Measurements from ENCODE around the gene TACC2. TPM values are rescaled to one million over a fixed set of nuclear protein-coding genes. Genes with fewer than 3 reads are reported as not detected.
A peak's percentile ranks its signal among the peaks of the same experiment; 100 is the strongest.

Gene TACC2
- total and polyA plus RNA-seq, 2 experiments from 2014 or later, result 30.8 to 35.9 TPM

- Histone ChIP-seq H3F3A (replicated peaks; ENCODE audit: low read depth) (no peaks in the 10 kb centered on the region), H3K36me3 (ENCODE audit: insufficient read depth) (no peaks in the 10 kb centered on the region), H3K4me1 (ENCODE audit: insufficient read depth) (peaks cover 85% of the 10 kb centered on the region), H4K20me1 (replicated peaks; ENCODE audit: insufficient read depth) (peaks cover 44% of the 10 kb centered on the region), H3K27ac (ENCODE audit: low read depth) (peak overlapping the region; percentile 47; the same call in 1 of the 2 replicates), H3K4me3 (no peak overlapping the region), H3K4me2 (peak overlapping the region; percentile 39), H3K9me2 (ENCODE audit: insufficient read depth) (no peaks in the 10 kb centered on the region), H2AFZ (no peak overlapping the region), H3K79me2 (replicated peaks; ENCODE audit: insufficient read depth) (peaks cover 99% of the 10 kb centered on the region), H3K27me3 (ENCODE audit: insufficient read depth) (no peaks in the 10 kb centered on the region)
- peak; percentile 52 for DNase-seq (ENCODE audit: low spot score)
- no peak for TF ChIP-seq ZNF331 (CRISPR knock-in tag; IDR thresholded peaks at IDR 0.05; ENCODE audit: low read depth)
- TF ChIP-seq STAT1 (IDR thresholded peaks at IDR 0.05; ENCODE audit: unreplicated experiment), result no peak
- TF ChIP-seq JUNB (IDR thresholded peaks at IDR 0.05; ENCODE audit: unreplicated experiment), result peak; percentile 47
- no peak for TF ChIP-seq NANOG (IDR thresholded peaks at IDR 0.05; ENCODE audit: borderline replicate concordance)
- peak overlapping the region; percentile 30; the same call in 2 of the 3 replicates for H3K4me3 Mint-ChIP-seq
- H3K27me3 Mint-ChIP-seq (ENCODE audit: insufficient read depth, low read depth, poor library complexity), result peaks cover 13% of the 10 kb centered on the region
- peak overlapping the region; percentile 88 for H3K27ac Mint-ChIP-seq
- no peaks in the 10 kb centered on the region for H3K9me3 Mint-ChIP-seq
- ATAC-seq, result peak; percentile 56
- peaks cover 85% of the 10 kb centered on the region for H3K4me1 Mint-ChIP-seq
- H3K36me3 Mint-ChIP-seq (ENCODE audit: low read depth), result peaks cover 16% of the 10 kb centered on the region
Measured at GRCh38 chr10:122170802-122171201, 181.8 kb downstream of the TACC2 start.

GRCh38 chr10:122171302-122172075 is 182.5 kb downstream of the TACC2 start:
- ATAC-seq, result peak; percentile 27
- no peak for TF ChIP-seq CTCF (conservative IDR thresholded peaks at IDR 0.05; ENCODE audit: low read depth in 2 of 2)
- no peak for TF ChIP-seq EZH2 (IDR thresholded peaks at IDR 0.05; ENCODE audit: low read depth, unreplicated experiment)
- no peak for TF ChIP-seq ZNF331 (CRISPR knock-in tag; IDR thresholded peaks at IDR 0.05; ENCODE audit: low read depth)
- no peak for TF ChIP-seq STAT1 (IDR thresholded peaks at IDR 0.05; ENCODE audit: unreplicated experiment)
- no peak for TF ChIP-seq CREB1 (CRISPR knock-in tag; IDR thresholded peaks at IDR 0.05; ENCODE audit: low read depth)
- no peak for TF ChIP-seq JUNB (IDR thresholded peaks at IDR 0.05; ENCODE audit: unreplicated experiment)
- TF ChIP-seq NANOG (IDR thresholded peaks at IDR 0.05; ENCODE audit: borderline replicate concordance), result no peak
- no peak for TF ChIP-seq REST (IDR thresholded peaks at IDR 0.05; ENCODE audit: unreplicated experiment)
- TF ChIP-seq EZH2phosphoT487 (IDR thresholded peaks at IDR 0.05; ENCODE audit: unreplicated experiment), result no peak

More at GRCh38 chr10:122171302-122172075, 182.5 kb downstream of the TACC2 start:
- H2AFZ ChIP-seq, result no peak overlapping the region
- peak; percentile 33 for DNase-seq (ENCODE audit: low spot score)
- Mint-ChIP-seq H3K9me3 (no peaks in the 10 kb centered on the region), H3K4me1 (peaks cover 82% of the 10 kb centered on the region), H3K4me3 (no peak overlapping the region), H3K27me3 (ENCODE audit: insufficient read depth, low read depth, poor library complexity) (peaks cover 10% of the 10 kb centered on the region), H3K27ac (peak overlapping the region; percentile 61), H3K36me3 (ENCODE audit: low read depth) (peaks cover 10% of the 10 kb centered on the region; the same call in 2 of the 3 replicates)
- H3K79me2 ChIP-seq (replicated peaks; ENCODE audit: insufficient read depth), result peaks cover 95% of the 10 kb centered on the region
- peaks cover 39% of the 10 kb centered on the region for H4K20me1 ChIP-seq (replicated peaks; ENCODE audit: insufficient read depth)
- H3K27ac ChIP-seq (ENCODE audit: low read depth), result peak overlapping the region; percentile 10; the same call in 1 of the 2 replicates
- H3K36me3 ChIP-seq (ENCODE audit: insufficient read depth), result no peaks in the 10 kb centered on the region
- H3F3A ChIP-seq (replicated peaks; ENCODE audit: low read depth), result no peaks in the 10 kb centered on the region
- no peak overlapping the region for H3K4me3 ChIP-seq
- H3K4me1 ChIP-seq (ENCODE audit: insufficient read depth), result peaks cover 81% of the 10 kb centered on the region
- no peaks in the 10 kb centered on the region for H3K9me2 ChIP-seq (ENCODE audit: insufficient read depth)
- no peaks in the 10 kb centered on the region for H3K27me3 ChIP-seq (ENCODE audit: insufficient read depth)
- H3K4me2 ChIP-seq, result peak overlapping the region; percentile 39; the same call in 1 of the 2 replicates
